ENCODE measurements around the gene ADAMTSL1. TPM values are rescaled to one million over a fixed set of nuclear protein-coding genes. Genes with fewer than 3 reads are reported as not detected.

ADAMTSL1 gene
- total and polyA plus RNA-seq, 9 of the 15 experiments (the other 6 are each of a cell fraction or from before 2014, with no cell fraction given) = 0.01 TPM; not detected in 8

GRCh38 chr9:18906656-18907395 lies 432.9 kb downstream of the ADAMTSL1 start (continued):
- TF ChIP-seq ATF6 (CRISPR knock-in tag; IDR thresholded peaks at IDR 0.05) = no peak
- no peak for TF ChIP-seq RBBP5 (IDR thresholded peaks at IDR 0.05; ENCODE audit: borderline replicate concordance, insufficient read depth, low read length, poor library complexity, severe bottlenecking)
- TF ChIP-seq ZEB2 (IDR thresholded peaks at IDR 0.05) = no peak

- Histone ChIP-seq H3K4me3 (no peak overlapping the region), H3K9me1 (ENCODE audit: control insufficient read depth, insufficient read depth, low read length) (no peaks in the 10 kb centered on the region), H3K9ac (ENCODE audit: insufficient read depth in 1 of 2, low read depth in 2 of 2, low read length in 2 of 2) (no peak overlapping the region), H3K9me3 (replicated peaks; ENCODE audit: control insufficient read depth, insufficient read depth, low read depth, low read length) (no peaks in the 10 kb centered on the region), H3K4me2 (ENCODE audit: insufficient read depth, low read length) (no peak overlapping the region), H3K4me1 (replicated peaks in 1 of 2; ENCODE audit: control insufficient read depth in 2 of 2, insufficient read depth in 2 of 2, low read length in 2 of 2) (no peaks in the 10 kb centered on the region; a peak in 1 of 5 replicates), H2AFZ (ENCODE audit: low read depth, low read length) (no peak overlapping the region), H3K36me3 (ENCODE audit: control insufficient read depth, insufficient read depth, low read length) (no peaks in the 10 kb centered on the region), H4K20me1 (replicated peaks; ENCODE audit: control insufficient read depth, insufficient read depth, low read length) (no peaks in the 10 kb centered on the region), H3K27ac (ENCODE audit: extremely low read depth, low read depth, low read length) (no peak overlapping the region), H3K27me3 (ENCODE audit: control insufficient read depth in 2 of 2, insufficient read depth in 2 of 2, low read length in 2 of 2) (peaks cover 0 to 7% of the 10 kb centered on the region in 2 experiments; a peak in 2 of 5 replicates), H3K79me2 (ENCODE audit: control insufficient read depth, insufficient read depth, low read length) (no peaks in the 10 kb centered on the region)
- ChIA-PET POLR2A (interaction anchor here (0.6 kb wide), 1 partner anchor 145 kb away, joined by 3 read pairs; no protein-coding TSS in a partner anchor), CTCF (ENCODE audit: low intra/inter-chr PET ratio) (no interaction called here)
- in situ Hi-C loops (cut with MboI) (no loop called here), intact Hi-C loops (cut with micrococcal nuclease) (no loop called here)
- no TSS peak for BruUV-seq (replicated peaks)
- TF ChIP-seq CHD1 (IDR thresholded peaks at IDR 0.05; ENCODE audit: low read length) (no peak), RBM25 (IDR thresholded peaks at IDR 0.05; ENCODE audit: low read depth, low read length, severe bottlenecking) (no peak), NKRF (IDR thresholded peaks at IDR 0.05; ENCODE audit: borderline replicate concordance) (no peak), SRSF3 (IDR thresholded peaks at IDR 0.05; ENCODE audit: insufficient read depth, low read length) (no peak)
- no peak for ATAC-seq
- no peak for DNase-seq (ENCODE audit: extremely low read depth in 1 of 4, low spot score in 3 of 4)
- no peak for FAIRE-seq
- 1% methylated on average over 11 of the region's 15 CpGs for WGBS (ENCODE audit: insufficient coverage, low coverage, missing lambda C conversion rate)
These were observed 434.1 kb downstream of the ADAMTSL1 start for GRCh38 chr9:18907927-18908625.

All from K562 (cell line).